ENCODE measurements around the gene KLHL21. TPM values are rescaled to one million over a fixed set of nuclear protein-coding genes. Genes with fewer than 3 reads are reported as not detected.

The KLHL21 gene
- total RNA-seq, 1 donor from 2014 or later: 42.3 TPM

GRCh38 chr1:6586404-6586816, 16.3 kb downstream of the KLHL21 start:
- H3K4me3 Mint-ChIP-seq (ENCODE audit: unreplicated experiment): no peak overlapping the region
- H3K9ac ChIP-seq (ENCODE audit: low read length): no peak overlapping the region
- TF ChIP-seq EZH2 (IDR thresholded peaks at IDR 0.05; ENCODE audit: insufficient read depth, low read length) (no peak), CTCF (IDR thresholded peaks at IDR 0.05; ENCODE audit: insufficient read depth, low read depth, low read length) (no peak)
- peaks cover 72% of the 10 kb centered on the region for H4K20me1 ChIP-seq (ENCODE audit: insufficient read depth, low read length)
- no peaks in the 10 kb centered on the region for H3K9me3 ChIP-seq (ENCODE audit: insufficient read depth, low read depth, low read length)
- no peak overlapping the region for H3K4me2 ChIP-seq (ENCODE audit: low read length)
- H3K9me3 Mint-ChIP-seq (ENCODE audit: unreplicated experiment): no peaks in the 10 kb centered on the region
- no peaks in the 10 kb centered on the region for H3K27me3 ChIP-seq (ENCODE audit: insufficient read depth, low read length)
- no peaks in the 10 kb centered on the region for H3K27me3 Mint-ChIP-seq (ENCODE audit: low read depth, unreplicated experiment)
- H3K4me3 ChIP-seq (ENCODE audit: insufficient read depth, low read depth, low read length): no peak overlapping the region
- H3K27ac Mint-ChIP-seq (ENCODE audit: unreplicated experiment): no peak overlapping the region
- peaks cover 15% of the 10 kb centered on the region for H3K36me3 Mint-ChIP-seq (ENCODE audit: low read depth, unreplicated experiment)
- no peak overlapping the region for H2AFZ ChIP-seq (ENCODE audit: low read depth, low read length)
- H3K27ac ChIP-seq (ENCODE audit: low read depth, low read length): no peak overlapping the region
- H3K36me3 ChIP-seq (ENCODE audit: insufficient read depth, low read length): peaks cover 7% of the 10 kb centered on the region
- no peak for DNase-seq (ENCODE audit: low read depth)
- peaks cover 30% of the 10 kb centered on the region for H3K79me2 ChIP-seq (ENCODE audit: insufficient read depth, low read length)
- FAIRE-seq: no peak
- H3K4me1 ChIP-seq (ENCODE audit: insufficient read depth, low read length): no peaks in the 10 kb centered on the region
- H3K4me1 Mint-ChIP-seq (ENCODE audit: low read depth, unreplicated experiment): peaks cover 8% of the 10 kb centered on the region

GRCh38 chr1:6585841-6586240, 16.8 kb downstream of the KLHL21 start:
- Histone ChIP-seq H3K4me2 (ENCODE audit: low read length) (no peak overlapping the region), H4K20me1 (ENCODE audit: insufficient read depth, low read length) (peaks cover 72% of the 10 kb centered on the region), H3K9ac (ENCODE audit: low read length) (no peak overlapping the region), H3K9me3 (ENCODE audit: insufficient read depth, low read depth, low read length) (no peaks in the 10 kb centered on the region), H3K36me3 (ENCODE audit: insufficient read depth, low read length) (peaks cover 7% of the 10 kb centered on the region), H3K27ac (ENCODE audit: low read depth, low read length) (no peak overlapping the region), H3K27me3 (ENCODE audit: insufficient read depth, low read length) (no peaks in the 10 kb centered on the region), H3K4me1 (ENCODE audit: insufficient read depth, low read length) (peaks cover 3% of the 10 kb centered on the region), H2AFZ (ENCODE audit: low read depth, low read length) (no peak overlapping the region), H3K4me3 (ENCODE audit: insufficient read depth, low read depth, low read length) (no peak overlapping the region), H3K79me2 (ENCODE audit: insufficient read depth, low read length) (peaks cover 30% of the 10 kb centered on the region)
- no peak for DNase-seq (ENCODE audit: low read depth)
- no peak for FAIRE-seq
- TF ChIP-seq EZH2 (IDR thresholded peaks at IDR 0.05; ENCODE audit: insufficient read depth, low read length): no peak
- TF ChIP-seq CTCF (IDR thresholded peaks at IDR 0.05; ENCODE audit: insufficient read depth, low read depth, low read length): no peak
- no peak overlapping the region for H3K27ac Mint-ChIP-seq (ENCODE audit: unreplicated experiment)
- peaks cover 15% of the 10 kb centered on the region for H3K36me3 Mint-ChIP-seq (ENCODE audit: low read depth, unreplicated experiment)
- peaks cover 11% of the 10 kb centered on the region for H3K4me1 Mint-ChIP-seq (ENCODE audit: low read depth, unreplicated experiment)
- no peaks in the 10 kb centered on the region for H3K9me3 Mint-ChIP-seq (ENCODE audit: unreplicated experiment)
- H3K4me3 Mint-ChIP-seq (ENCODE audit: unreplicated experiment): no peak overlapping the region
- H3K27me3 Mint-ChIP-seq (ENCODE audit: low read depth, unreplicated experiment): no peaks in the 10 kb centered on the region

DNA sequence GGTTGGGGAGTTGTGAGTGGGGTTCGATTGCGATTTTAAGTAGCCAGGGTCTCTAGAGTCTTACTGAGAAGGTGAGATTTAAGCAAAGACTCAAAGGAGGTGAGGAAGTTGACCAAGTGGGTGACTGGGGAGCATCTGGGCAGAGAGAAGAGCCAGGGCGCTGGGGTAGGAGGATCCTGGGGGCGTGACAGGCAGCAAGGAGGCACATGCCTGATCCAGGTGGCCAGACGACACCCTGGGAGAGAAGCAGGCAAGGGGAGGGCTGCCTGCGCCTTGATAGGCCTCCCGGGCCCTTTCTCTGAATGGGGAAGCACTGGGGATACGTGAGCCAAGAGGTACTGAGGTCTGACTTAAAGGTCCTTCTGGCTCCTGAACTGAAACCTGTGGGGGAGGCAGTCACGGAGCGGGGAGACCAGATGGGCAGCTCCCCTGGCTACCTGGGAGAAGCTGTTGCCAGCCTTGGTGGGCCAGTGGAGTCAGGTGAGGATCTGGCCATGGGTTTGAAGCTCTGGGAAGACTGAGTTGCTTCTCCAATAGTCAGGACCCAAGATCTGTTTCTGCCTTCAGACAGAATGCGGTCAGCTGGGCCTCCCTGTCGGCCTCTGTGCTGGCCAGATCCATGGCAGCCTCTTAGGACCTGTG, 17.5 kb downstream of the KLHL21 start:
- Histone ChIP-seq H2AFZ (ENCODE audit: low read depth, low read length) (no peak overlapping the region), H3K9ac (ENCODE audit: low read length) (no peak overlapping the region), H3K4me1 (ENCODE audit: insufficient read depth, low read length) (peaks cover 8% of the 10 kb centered on the region), H3K9me3 (ENCODE audit: insufficient read depth, low read depth, low read length) (no peaks in the 10 kb centered on the region), H3K27me3 (ENCODE audit: insufficient read depth, low read length) (no peaks in the 10 kb centered on the region), H4K20me1 (ENCODE audit: insufficient read depth, low read length) (peaks cover 70% of the 10 kb centered on the region), H3K27ac (ENCODE audit: low read depth, low read length) (no peak overlapping the region), H3K79me2 (ENCODE audit: insufficient read depth, low read length) (peaks cover 32% of the 10 kb centered on the region), H3K4me2 (ENCODE audit: low read length) (no peak overlapping the region), H3K36me3 (ENCODE audit: insufficient read depth, low read length) (peaks cover 6% of the 10 kb centered on the region), H3K4me3 (ENCODE audit: insufficient read depth, low read depth, low read length) (no peak overlapping the region)
- FAIRE-seq (no peak), DNase-seq (ENCODE audit: low read depth) (no peak)
- TF ChIP-seq CTCF (IDR thresholded peaks at IDR 0.05; ENCODE audit: insufficient read depth, low read depth, low read length) (no peak), EZH2 (IDR thresholded peaks at IDR 0.05; ENCODE audit: insufficient read depth, low read length) (no peak)
- H3K27me3 Mint-ChIP-seq (ENCODE audit: low read depth, unreplicated experiment): no peaks in the 10 kb centered on the region
- peaks cover 11% of the 10 kb centered on the region for H3K4me1 Mint-ChIP-seq (ENCODE audit: low read depth, unreplicated experiment)
- peaks cover 13% of the 10 kb centered on the region for H3K36me3 Mint-ChIP-seq (ENCODE audit: low read depth, unreplicated experiment)
- no peak overlapping the region for H3K4me3 Mint-ChIP-seq (ENCODE audit: unreplicated experiment)
- no peak overlapping the region for H3K27ac Mint-ChIP-seq (ENCODE audit: unreplicated experiment)
- H3K9me3 Mint-ChIP-seq (ENCODE audit: unreplicated experiment): no peaks in the 10 kb centered on the region

All from astrocyte (in vitro differentiated cells and primary cell).